Panc1 (cell line): ENCODE data around the gene SIPA1L2. TPM values are rescaled to one million over a fixed set of nuclear protein-coding genes. Genes with fewer than 3 reads are reported as not detected.

Experiments
- ATAC-seq: fragments of 200-7000 bp; cut with Tn5 transposase; 2 replicates; pipeline ENCODE4 v1.9.1; 2020; ENCODE audit warnings: mild to moderate bottlenecking, moderate library complexity
- Bru-seq: library from RNA; stranded (reverse); fragments of 400-500 nt; gene quantifications from one replicate; lab custom pipeline; 2021; lab: Mats Ljungman, UMichigan
- BruChase-seq, 2 experiments: library from RNA; stranded (reverse); fragments of 400-500 nt; gene quantifications; one replicate each; lab custom pipeline; 2021; lab: Mats Ljungman, UMichigan
- BruUV-seq: library from RNA; stranded (reverse); fragments of 400-500 nt; replicated peaks from 2 replicates; lab custom pipeline; 2021; lab: Mats Ljungman, UMichigan
- CTCF ChIA-PET: fragments of 300-600 bp; sonication (Branson Sonifier 250); formaldehyde crosslinking; loops from one replicate; lab custom pipeline; 2022; ENCODE audit warnings: antibody characterized with exemption; lab: Charles Lee
- POLR2A ChIA-PET: fragments of 300-600 bp; sonication (Branson Sonifier 250); formaldehyde crosslinking; loops from one replicate; lab custom pipeline; 2022; ENCODE audit warnings: antibody characterized with exemption; lab: Charles Lee
- DNase-seq: peaks from one replicate; pipeline ENCODE4 v3.0.0-alpha.2; 2010; ENCODE audit warnings: low read depth, low spot score
- H3K27ac ChIP-seq: 2 replicates; pipeline ENCODE4 v1.5.1; 2011; ENCODE audit warnings: mild to moderate bottlenecking, low read length, inconsistent platforms
- H3K27me3 ChIP-seq: fragments of 200-500 bp; sonication (Bioruptor generic); 2 replicates; pipeline ENCODE4 v1.6.0; 2014; ENCODE audit warnings: low read length, inconsistent platforms; ENCODE audit not compliant: control insufficient read depth, insufficient read depth
- H3K36me3 ChIP-seq: fragments of 200-500 bp; sonication (Bioruptor generic); 2 replicates; pipeline ENCODE4 v1.5.1; 2014; ENCODE audit warnings: inconsistent platforms, mild to moderate bottlenecking, low read length, moderate library complexity; ENCODE audit not compliant: control insufficient read depth, insufficient read depth
- H3K4me1 ChIP-seq: 2 replicates; pipeline ENCODE4 v1.5.1; 2011; ENCODE audit warnings: inconsistent platforms, mild to moderate bottlenecking, low read length, moderate library complexity; ENCODE audit not compliant: control insufficient read depth, insufficient read depth
- H3K4me3 ChIP-seq, 2 experiments: 2 replicates each; pipeline ENCODE4 v1.5.1; 2011 to 2012; ENCODE audit warnings: low read depth in 2 of 2, low read length in 2 of 2, mild to moderate bottlenecking in 2 of 2, inconsistent platforms in 1 of 2, moderate library complexity in 1 of 2
- H3K9me3 ChIP-seq: fragments of 200-500 bp; sonication (Bioruptor generic); 2 replicates; pipeline ENCODE4 v1.5.1; 2014; ENCODE audit warnings: low read depth, mild to moderate bottlenecking, inconsistent platforms, low read length, moderate library complexity; ENCODE audit not compliant: control insufficient read depth, insufficient read depth
- POLR2AphosphoS5 ChIP-seq: IDR thresholded peaks from 2 replicates; pipeline ENCODE4 v1.6.1; 2012; ENCODE audit warnings: mild to moderate bottlenecking, low read depth, low read length, moderate library complexity
- REST ChIP-seq, 2 experiments: IDR thresholded peaks; 2 replicates each; pipeline ENCODE4 v1.6.1; 2011 to 2012; ENCODE audit warnings: low read depth in 2 of 2, control low read depth in 1 of 2, low read length in 1 of 2, mild to moderate bottlenecking in 1 of 2, moderate library complexity in 1 of 2; ENCODE audit not compliant: insufficient read depth in 1 of 2
- SIN3A ChIP-seq: IDR thresholded peaks from 2 replicates; pipeline ENCODE4 v1.6.1; 2012; ENCODE audit warnings: low read depth, mild to moderate bottlenecking, low read length, moderate library complexity, borderline replicate concordance; ENCODE audit not compliant: insufficient read depth
- TCF7L2 ChIP-seq: IDR thresholded peaks from 2 replicates; pipeline ENCODE4 v1.6.1; 2011; ENCODE audit warnings: mild to moderate bottlenecking, low read depth, low read length, inconsistent platforms
- in situ Hi-C: cut with HindIII; loops from 2 replicates; pipeline ENCODE4 v1.10.0; 2016; ENCODE audit warnings: low sequenced_read_pairs, low pct_unique_long_range_greater_than_20kb
- intact Hi-C: fragments of 100-400 bp; cut with micrococcal nuclease; formaldehyde crosslinking; loops from one replicate; pipeline ENCODE4 v1.10.0; 2022; ENCODE audit not compliant: unreplicated experiment
- long read RNA-seq: library from polyadenylated mRNA; unstranded; transcript quantifications from one replicate; pipeline ENCODE4 v2.0.0, GENCODE V29; 2021; ENCODE audit not compliant: unreplicated experiment
- polyA plus RNA-seq: library from polyadenylated mRNA; unstranded; fragments of >200 nt; gene quantifications from one replicate; pipeline ENCODE4 v1.2.1, GENCODE V29; 2012; ENCODE audit warnings: missing spikeins; ENCODE audit not compliant: insufficient read length
- total RNA-seq: library from RNA; stranded (reverse); gene quantifications from one replicate; pipeline ENCODE4 v1.2.1, GENCODE V29; 2021; ENCODE audit not compliant: unreplicated experiment
- TF ChIP-seq, protein P1 (sequence below): fragments of 450-650 bp; IDR thresholded peaks from 2 replicates; pipeline ENCODE4 v1.5.1; 2017; ENCODE audit warnings: mild to moderate bottlenecking

SIPA1L2 gene, protein sequence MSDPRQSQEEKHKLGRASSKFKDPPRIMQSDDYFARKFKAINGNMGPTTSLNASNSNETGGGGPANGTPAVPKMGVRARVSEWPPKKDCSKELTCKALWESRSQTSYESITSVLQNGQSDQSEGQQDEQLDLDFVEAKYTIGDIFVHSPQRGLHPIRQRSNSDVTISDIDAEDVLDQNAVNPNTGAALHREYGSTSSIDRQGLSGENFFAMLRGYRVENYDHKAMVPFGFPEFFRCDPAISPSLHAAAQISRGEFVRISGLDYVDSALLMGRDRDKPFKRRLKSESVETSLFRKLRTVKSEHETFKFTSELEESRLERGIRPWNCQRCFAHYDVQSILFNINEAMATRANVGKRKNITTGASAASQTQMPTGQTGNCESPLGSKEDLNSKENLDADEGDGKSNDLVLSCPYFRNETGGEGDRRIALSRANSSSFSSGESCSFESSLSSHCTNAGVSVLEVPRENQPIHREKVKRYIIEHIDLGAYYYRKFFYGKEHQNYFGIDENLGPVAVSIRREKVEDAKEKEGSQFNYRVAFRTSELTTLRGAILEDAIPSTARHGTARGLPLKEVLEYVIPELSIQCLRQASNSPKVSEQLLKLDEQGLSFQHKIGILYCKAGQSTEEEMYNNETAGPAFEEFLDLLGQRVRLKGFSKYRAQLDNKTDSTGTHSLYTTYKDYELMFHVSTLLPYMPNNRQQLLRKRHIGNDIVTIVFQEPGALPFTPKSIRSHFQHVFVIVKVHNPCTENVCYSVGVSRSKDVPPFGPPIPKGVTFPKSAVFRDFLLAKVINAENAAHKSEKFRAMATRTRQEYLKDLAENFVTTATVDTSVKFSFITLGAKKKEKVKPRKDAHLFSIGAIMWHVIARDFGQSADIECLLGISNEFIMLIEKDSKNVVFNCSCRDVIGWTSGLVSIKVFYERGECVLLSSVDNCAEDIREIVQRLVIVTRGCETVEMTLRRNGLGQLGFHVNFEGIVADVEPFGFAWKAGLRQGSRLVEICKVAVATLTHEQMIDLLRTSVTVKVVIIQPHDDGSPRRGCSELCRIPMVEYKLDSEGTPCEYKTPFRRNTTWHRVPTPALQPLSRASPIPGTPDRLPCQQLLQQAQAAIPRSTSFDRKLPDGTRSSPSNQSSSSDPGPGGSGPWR (N-terminal part only)
- total RNA-seq: 5.2 TPM
- 2.6 TPM for polyA plus RNA-seq
- percentile 55 among the genes with signal in this experiment for Bru-seq, nascent RNA
- percentile 45 among the genes with signal in this experiment for BruChase-seq, experiment 1, labeled RNA remaining after a 2-hour chase
- percentile 41 among the genes with signal in this experiment for BruChase-seq, experiment 2, labeled RNA remaining after a 6-hour chase
- long read RNA-seq, partial matches to known transcripts: 10 of 18 reads
- long read RNA-seq, other reads (novel, unspliced or antisense): 8 of 18 reads

- ATAC-seq (peak; percentile 98), DNase-seq (no peak)
- intact Hi-C loops: loop anchor here (1.0 to 10.0 kb wide), 3 partner anchors 395 to 611 kb away; no protein-coding TSS in a partner anchor
- no peaks in the 10 kb centered on the region; the same call in 1 of the 2 replicates for H3K36me3 ChIP-seq
- no peaks in the 10 kb centered on the region; the same call in none of the 2 replicates for H3K4me1 ChIP-seq
- H3K27me3 ChIP-seq: peaks cover 21% of the 10 kb centered on the region
- TF ChIP-seq POLR2AphosphoS5 (no peak), TCF7L2 (no peak), SIN3A (no peak), REST (IDR thresholded peaks at IDR 0.05; ENCODE audit: insufficient read depth in 1 of 2, low read depth in 2 of 2, low read length in 1 of 2) (no peak)
- TF ChIP-seq, protein P1, sequence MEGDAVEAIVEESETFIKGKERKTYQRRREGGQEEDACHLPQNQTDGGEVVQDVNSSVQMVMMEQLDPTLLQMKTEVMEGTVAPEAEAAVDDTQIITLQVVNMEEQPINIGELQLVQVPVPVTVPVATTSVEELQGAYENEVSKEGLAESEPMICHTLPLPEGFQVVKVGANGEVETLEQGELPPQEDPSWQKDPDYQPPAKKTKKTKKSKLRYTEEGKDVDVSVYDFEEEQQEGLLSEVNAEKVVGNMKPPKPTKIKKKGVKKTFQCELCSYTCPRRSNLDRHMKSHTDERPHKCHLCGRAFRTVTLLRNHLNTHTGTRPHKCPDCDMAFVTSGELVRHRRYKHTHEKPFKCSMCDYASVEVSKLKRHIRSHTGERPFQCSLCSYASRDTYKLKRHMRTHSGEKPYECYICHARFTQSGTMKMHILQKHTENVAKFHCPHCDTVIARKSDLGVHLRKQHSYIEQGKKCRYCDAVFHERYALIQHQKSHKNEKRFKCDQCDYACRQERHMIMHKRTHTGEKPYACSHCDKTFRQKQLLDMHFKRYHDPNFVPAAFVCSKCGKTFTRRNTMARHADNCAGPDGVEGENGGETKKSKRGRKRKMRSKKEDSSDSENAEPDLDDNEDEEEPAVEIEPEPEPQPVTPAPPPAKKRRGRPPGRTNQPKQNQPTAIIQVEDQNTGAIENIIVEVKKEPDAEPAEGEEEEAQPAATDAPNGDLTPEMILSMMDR: peak; percentile 73
- peak within 1 kb of the TSS; percentile 57 for H3K27ac ChIP-seq
- BruUV-seq: no TSS peak
- in situ Hi-C loops: no loop called here
- H3K9me3 ChIP-seq: no peaks in the 10 kb centered on the region
- peak within 1 kb of the TSS; percentile 57 to 83 for H3K4me3 ChIP-seq
- POLR2A ChIA-PET: no interaction called here
- CTCF ChIA-PET: interaction anchor here (0.7 kb wide), 1 partner anchor 547 kb away, joined by 3 read pairs; no protein-coding TSS in a partner anchor
Measured at GRCh38 chr1:232630047-232630893, at the start of gene SIPA1L2. Gene SIPA1L2 (minus strand): TSS chr1:232630133. CDS start chr1:232515339, 114,794 bp downstream.
